PFSK-1 (cell line): Measurements from ENCODE around the gene SERP1.

Experiments
- POLR2AphosphoS5 ChIP-seq: IDR thresholded peaks from 2 replicates; pipeline ENCODE4 v1.6.1; 2012; ENCODE audit warnings: low read depth, mild to moderate bottlenecking, control low read depth, low read length, moderate library complexity
- TAF1 ChIP-seq: IDR thresholded peaks from 2 replicates; pipeline ENCODE4 v1.6.1; 2012; ENCODE audit warnings: low read length, control low read depth, borderline replicate concordance; ENCODE audit not compliant: insufficient read depth

GRCh38 chr3:150503402-150504099 lies 42.7 kb downstream of the SERP1 start:
- TF ChIP-seq POLR2AphosphoS5 (no peak), TAF1 (no peak)
